Tibial artery (tissue), 4 donors: Measurements from ENCODE around the gene CCT2.
A peak's percentile ranks its signal among the peaks of the same experiment; 100 is the strongest.

Source experiments
- DNase-seq, 2 donors: peaks; one replicate each; pipeline ENCODE4 v3.0.0-alpha.2; 2019
- H3K27ac ChIP-seq, 2 donors: fragments of 200-600 bp; sonication (generic) in 1 of 2; 1 replicate in 1 of 2; 2 replicates in 1 of 2; pipeline ENCODE4 v1.5.1; 2018 to 2019; ENCODE audit warnings: mild to moderate bottlenecking in 1 of 2
- H3K27me3 ChIP-seq, 2 donors: fragments of 200-600 bp; sonication (generic) in 1 of 2; one replicate each; pipeline versions ENCODE4 v1.5.1 to v1.6.0; 2016 to 2019
- H3K36me3 ChIP-seq, 3 donors: fragments of 200-600 bp; sonication (generic) in 2 of 3; one replicate each; pipeline ENCODE4 v1.5.1; 2016 to 2019; ENCODE audit warnings: mild to moderate bottlenecking in 2 of 3
- H3K4me1 ChIP-seq, 4 donors: fragments of 200-600 bp; sonication (generic) in 2 of 4; 1 replicate in 3 of 4; 2 replicates in 1 of 4; pipeline ENCODE4 v1.5.1; 2016 to 2019
- H3K4me3 ChIP-seq, 2 donors: fragments of 200-600 bp; sonication (generic) in 1 of 2; 1 replicate in 1 of 2; 2 replicates in 1 of 2; pipeline ENCODE4 v1.5.1; 2018 to 2019; ENCODE audit warnings: mild to moderate bottlenecking in 2 of 2
- H3K9me3 ChIP-seq, 3 donors: fragments of 200-600 bp; sonication (generic) in 1 of 3; one replicate each; pipeline ENCODE4 v1.5.1; 2016 to 2019
- CTCF ChIP-seq, 2 experiments: fragments of 200-600 bp in 1 of 2; fragments of 450-650 bp in 1 of 2; IDR thresholded peaks; one replicate each; pipeline ENCODE4 v1.5.1; 2017 to 2019; ENCODE audit warnings: antibody characterized with exemption in 2 of 2, mild to moderate bottlenecking in 1 of 2, moderate library complexity in 1 of 2
- intact Hi-C: fragments of 100-400 bp; cut with DNase I; formaldehyde crosslinking; loops from one replicate; pipeline ENCODE4 v1.15.0; 2023; ENCODE audit warnings: low total_unique reads

The CCT2 gene

GRCh38 chr12:69585189-69586062, at the start of gene CCT2:
Gene CCT2 (plus strand): TSS chr12:69585459. CDS start chr12:69585522, 63 bp downstream.
- Histone ChIP-seq H3K9me3 (no peaks in the 10 kb centered on the region), H3K4me3 (peak within 1 kb of the TSS; percentile 91 to 98), H3K36me3 (peaks cover 34 to 36% (median 35%) of the 10 kb centered on the region in 3 donors), H3K4me1 (peaks cover 0 to 13% (median 7%) of the 10 kb centered on the region in 4 donors), H3K27ac (peak within 1 kb of the TSS; percentile 82 to 88), H3K27me3 (no peaks in the 10 kb centered on the region)
- TF ChIP-seq CTCF (IDR thresholded peaks at IDR 0.05), result peak in 1 of 2 experiments; percentile 20
- intact Hi-C loops, result loop anchor here (5.0 kb wide), 1 partner anchor 348 kb away; the partner anchor contains the start of gene CPSF6
- peak; percentile 97 to 98 for DNase-seq

GRCh38 chr12:69540987-69541386, 44.3 kb upstream of the CCT2 start:
- H3K4me3 ChIP-seq, result no peak overlapping the region
- no peak for DNase-seq
- H3K9me3 ChIP-seq, result no peaks in the 10 kb centered on the region
- no peaks in the 10 kb centered on the region for H3K27me3 ChIP-seq
- intact Hi-C loops, result no loop called here
- H3K4me1 ChIP-seq, result no peaks in the 10 kb centered on the region
- no peak overlapping the region for H3K27ac ChIP-seq
- H3K36me3 ChIP-seq, result no peaks in the 10 kb centered on the region
- TF ChIP-seq CTCF (IDR thresholded peaks at IDR 0.05), result no peak

- no peaks in the 10 kb centered on the region for H3K4me1 ChIP-seq
- no peak for DNase-seq
- H3K27ac ChIP-seq, result no peak overlapping the region
- no peaks in the 10 kb centered on the region for H3K36me3 ChIP-seq
- no peak for TF ChIP-seq CTCF (IDR thresholded peaks at IDR 0.05)
- H3K9me3 ChIP-seq, result no peaks in the 10 kb centered on the region
- H3K27me3 ChIP-seq, result no peaks in the 10 kb centered on the region
- intact Hi-C loops, result no loop called here
- no peak overlapping the region for H3K4me3 ChIP-seq
Measured at GRCh38 chr12:69544087-69544486, 41.2 kb upstream of the CCT2 start.

- DNase-seq, result no peak
- no peaks in the 10 kb centered on the region for H3K9me3 ChIP-seq
- no peaks in the 10 kb centered on the region for H3K4me1 ChIP-seq
- H3K27me3 ChIP-seq, result no peaks in the 10 kb centered on the region
- no peak overlapping the region for H3K4me3 ChIP-seq
- no peaks in the 10 kb centered on the region for H3K36me3 ChIP-seq
- no peak overlapping the region for H3K27ac ChIP-seq
- TF ChIP-seq CTCF (IDR thresholded peaks at IDR 0.05), result no peak
- intact Hi-C loops, result no loop called here
Measured at GRCh38 chr12:69545081-69545480, 40.2 kb upstream of the CCT2 start.

GRCh38 chr12:69546693-69547438, 38.4 kb upstream of the CCT2 start:
- Histone ChIP-seq H3K36me3 (no peaks in the 10 kb centered on the region), H3K4me3 (no peak overlapping the region), H3K27me3 (no peaks in the 10 kb centered on the region), H3K4me1 (no peaks in the 10 kb centered on the region), H3K27ac (no peak overlapping the region), H3K9me3 (no peaks in the 10 kb centered on the region)
- intact Hi-C loops, result no loop called here
- no peak for DNase-seq
- no peak for TF ChIP-seq CTCF (IDR thresholded peaks at IDR 0.05)
